K562 (cell line): ENCODE measurements around the gene PGLYRP4.

ENCODE experiments used
- CEBPB ChIP-seq: fragments of 450-650 bp; IDR thresholded peaks from 2 replicates; pipeline ENCODE4 v1.6.1; 2016; ENCODE audit warnings: missing genetic modification characterization, missing compliant biosample characterization
- CTCF ChIP-seq, 3 experiments: IDR thresholded peaks in 2 of 3; conservative IDR thresholded peaks in 1 of 3; 2 replicates each; pipeline ENCODE4 v1.5.1; 2011 to 2012; ENCODE audit warnings: low read length in 3 of 3, mild to moderate bottlenecking in 3 of 3, control low read depth in 2 of 3, improper control_type of control experiment in 1 of 3, inconsistent platforms in 1 of 3, low read depth in 1 of 3, mixed read lengths in 1 of 3, moderate library complexity in 1 of 3; ENCODE audit not compliant: insufficient read depth in 2 of 3
- PATZ1 ChIP-seq: fragments of 250-450 bp; sonication (Bioruptor Pico); IDR thresholded peaks from 2 replicates; pipeline ENCODE4 v1.5.0; 2020; ENCODE audit warnings: mild to moderate bottlenecking, borderline replicate concordance
- POLR2A ChIP-seq: fragments of 450-650 bp; conservative IDR thresholded peaks from 2 replicates; pipeline ENCODE4 v1.6.1; 2016
- SETDB1 ChIP-seq: IDR thresholded peaks from one replicate; pipeline ENCODE4 v1.6.1; 2012; ENCODE audit warnings: low read length, control low read depth, inconsistent platforms
- ZBED1 ChIP-seq: IDR thresholded peaks from 2 replicates; pipeline ENCODE4 v1.6.1; 2014
- ZBTB5 ChIP-seq: fragments of 450-650 bp; IDR thresholded peaks from 2 replicates; pipeline ENCODE4 v1.6.1; 2017; ENCODE audit warnings: antibody characterized with exemption
- ZNF316 ChIP-seq: fragments of 450-650 bp; IDR thresholded peaks from 2 replicates; pipeline ENCODE4 v1.6.1; 2016
- ZNF449 ChIP-seq: fragments of 250-450 bp; sonication (Bioruptor Pico); IDR thresholded peaks from 2 replicates; pipeline ENCODE4 v1.8.0; 2022; ENCODE audit warnings: moderate library complexity, mild to moderate bottlenecking, inconsistent platforms

GRCh38 chr1:153387785-153388184 lies 39.1 kb upstream of the PGLYRP4 start:
- TF ChIP-seq POLR2A (no peak), SETDB1 (no peak), ZNF449 (no peak), ZBED1 (no peak), CEBPB (tag) (no peak), ZBTB5 (no peak), PATZ1 (CRISPR knock-in tag) (no peak), CTCF (IDR thresholded peaks at IDR 0.05 in 2 of 3, conservative IDR thresholded peaks at IDR 0.05 in 1 of 3; ENCODE audit: insufficient read depth in 2 of 3, low read depth in 1 of 3, low read length in 3 of 3) (no peak), ZNF316 (no peak)
